Ishikawa (cell line): ENCODE measurements around the gene SRSF3.

ENCODE experiments used
- CEBPB ChIP-seq: IDR thresholded peaks from 2 replicates; pipeline ENCODE4 v1.6.1; 2012
- CREB1 ChIP-seq: IDR thresholded peaks from 2 replicates; pipeline ENCODE4 v1.6.1; 2012; ENCODE audit warnings: low read depth
- EP300 ChIP-seq: IDR thresholded peaks from 2 replicates; pipeline ENCODE4 v1.6.1; 2012; ENCODE audit warnings: borderline replicate concordance
- FOXM1 ChIP-seq: IDR thresholded peaks from 2 replicates; pipeline ENCODE4 v1.6.1; 2012; ENCODE audit warnings: low read depth, borderline replicate concordance
- REST ChIP-seq: IDR thresholded peaks from 2 replicates; pipeline ENCODE4 v1.6.1; 2012; ENCODE audit warnings: low read depth, mild to moderate bottlenecking
- TAF1 ChIP-seq: IDR thresholded peaks from 2 replicates; pipeline ENCODE4 v1.6.1; 2012; ENCODE audit warnings: low read depth, mild to moderate bottlenecking
- TCF12 ChIP-seq: IDR thresholded peaks from 2 replicates; pipeline ENCODE4 v1.6.1; 2012; ENCODE audit warnings: low read depth
- TF ChIP-seq, protein P1 (sequence below): IDR thresholded peaks from 2 replicates; pipeline ENCODE4 v1.6.1; 2012

DNA sequence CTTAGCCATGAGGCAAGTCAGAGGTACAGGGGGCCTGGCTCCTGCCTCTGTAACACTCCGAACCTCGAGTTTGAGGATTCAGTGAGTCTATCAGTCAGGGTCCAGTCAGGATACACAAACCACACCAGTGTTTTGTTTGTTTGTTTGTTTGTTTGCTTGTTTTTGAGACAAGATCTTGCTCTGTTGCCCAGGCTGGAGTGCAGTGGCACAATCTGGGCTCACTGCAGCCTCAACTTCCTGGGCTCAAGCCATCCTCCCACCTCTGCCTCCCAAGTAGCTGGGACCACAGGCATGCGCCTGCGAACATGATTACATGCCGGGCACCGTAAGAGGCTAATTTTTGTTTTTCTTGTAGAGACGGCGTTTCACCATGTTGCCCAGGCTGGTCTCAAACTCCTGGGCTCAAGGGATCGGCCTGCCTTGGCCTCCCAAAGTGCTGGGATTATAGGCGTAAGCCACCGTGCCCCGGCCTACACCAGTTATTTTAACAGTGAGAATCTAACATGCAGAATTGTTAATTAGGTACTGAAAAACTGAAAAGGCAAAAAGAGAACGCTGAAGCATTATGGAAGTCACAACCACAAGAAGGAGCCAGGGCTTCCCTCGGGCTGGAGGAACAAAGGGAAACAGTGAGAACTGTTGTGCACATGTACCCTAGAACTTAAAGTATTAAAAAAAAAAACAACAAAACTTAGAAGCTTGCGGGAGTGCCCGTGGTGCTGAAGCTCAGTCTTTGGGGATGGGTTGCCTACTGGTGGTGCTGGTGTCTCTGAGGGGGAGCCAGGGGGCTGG, 40.4 kb downstream of the SRSF3 start:
- no peak for TF ChIP-seq FOXM1
- no peak for TF ChIP-seq CREB1
- TF ChIP-seq, protein P1, sequence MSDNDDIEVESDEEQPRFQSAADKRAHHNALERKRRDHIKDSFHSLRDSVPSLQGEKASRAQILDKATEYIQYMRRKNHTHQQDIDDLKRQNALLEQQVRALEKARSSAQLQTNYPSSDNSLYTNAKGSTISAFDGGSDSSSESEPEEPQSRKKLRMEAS: no peak
- TF ChIP-seq REST: no peak
- TF ChIP-seq TCF12: no peak
- TF ChIP-seq EP300: no peak
- no peak for TF ChIP-seq TAF1
- no peak for TF ChIP-seq CEBPB
